AG10803 (cell line): Measurements from ENCODE around the gene NEMP2.
A peak's percentile ranks its signal among the peaks of the same experiment; 100 is the strongest.
"Not testable (repeated sequence)": the region's sequence is repeated elsewhere in the genome, so short reads cannot be mapped to it uniquely, and the experiment has no call there.

ENCODE experiments used
- DNase-seq: peaks from one replicate; pipeline ENCODE4 v3.0.0; 2010; ENCODE audit warnings: low read depth
- H3K4me3 ChIP-seq: 2 replicates; pipeline ENCODE4 v1.5.1; 2011; ENCODE audit warnings: mild to moderate bottlenecking, low read length, control low read depth
- TF ChIP-seq, protein P1 (sequence below): conservative IDR thresholded peaks from 2 replicates; pipeline ENCODE4 v1.5.1; 2011; ENCODE audit warnings: mild to moderate bottlenecking, low read length, control low read depth, inconsistent platforms

NEMP2 gene

DNA sequence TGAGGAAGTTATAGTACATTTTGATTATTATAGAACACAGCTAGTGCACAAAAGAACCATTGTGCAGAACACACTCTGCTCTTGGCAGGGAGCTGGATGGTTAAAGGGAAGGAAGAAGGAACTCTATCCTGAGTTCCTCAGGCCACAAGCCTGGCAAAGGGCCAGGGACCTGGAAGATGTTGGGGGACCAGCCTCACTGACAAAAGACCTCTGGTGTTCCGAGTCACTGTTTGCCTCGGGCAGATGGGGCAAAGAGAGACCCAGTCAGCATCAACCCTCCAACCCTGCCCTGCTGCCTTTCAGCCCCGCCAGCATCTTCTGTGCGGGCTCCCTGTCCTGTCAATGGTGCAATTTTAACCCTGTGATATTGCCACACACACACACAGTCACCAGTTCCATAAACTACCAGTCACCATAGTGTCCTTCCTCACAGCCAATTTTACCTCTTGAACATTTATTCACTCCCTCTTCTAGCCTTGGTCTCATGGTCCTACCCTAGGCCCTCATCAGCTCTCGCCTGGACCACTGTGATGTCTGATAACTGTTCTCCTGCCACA lies 21.9 kb downstream of the NEMP2 start:
- H3K4me3 ChIP-seq, result no peak overlapping the region
- DNase-seq, result no peak
- TF ChIP-seq, protein P1, sequence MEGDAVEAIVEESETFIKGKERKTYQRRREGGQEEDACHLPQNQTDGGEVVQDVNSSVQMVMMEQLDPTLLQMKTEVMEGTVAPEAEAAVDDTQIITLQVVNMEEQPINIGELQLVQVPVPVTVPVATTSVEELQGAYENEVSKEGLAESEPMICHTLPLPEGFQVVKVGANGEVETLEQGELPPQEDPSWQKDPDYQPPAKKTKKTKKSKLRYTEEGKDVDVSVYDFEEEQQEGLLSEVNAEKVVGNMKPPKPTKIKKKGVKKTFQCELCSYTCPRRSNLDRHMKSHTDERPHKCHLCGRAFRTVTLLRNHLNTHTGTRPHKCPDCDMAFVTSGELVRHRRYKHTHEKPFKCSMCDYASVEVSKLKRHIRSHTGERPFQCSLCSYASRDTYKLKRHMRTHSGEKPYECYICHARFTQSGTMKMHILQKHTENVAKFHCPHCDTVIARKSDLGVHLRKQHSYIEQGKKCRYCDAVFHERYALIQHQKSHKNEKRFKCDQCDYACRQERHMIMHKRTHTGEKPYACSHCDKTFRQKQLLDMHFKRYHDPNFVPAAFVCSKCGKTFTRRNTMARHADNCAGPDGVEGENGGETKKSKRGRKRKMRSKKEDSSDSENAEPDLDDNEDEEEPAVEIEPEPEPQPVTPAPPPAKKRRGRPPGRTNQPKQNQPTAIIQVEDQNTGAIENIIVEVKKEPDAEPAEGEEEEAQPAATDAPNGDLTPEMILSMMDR, result no peak

DNA sequence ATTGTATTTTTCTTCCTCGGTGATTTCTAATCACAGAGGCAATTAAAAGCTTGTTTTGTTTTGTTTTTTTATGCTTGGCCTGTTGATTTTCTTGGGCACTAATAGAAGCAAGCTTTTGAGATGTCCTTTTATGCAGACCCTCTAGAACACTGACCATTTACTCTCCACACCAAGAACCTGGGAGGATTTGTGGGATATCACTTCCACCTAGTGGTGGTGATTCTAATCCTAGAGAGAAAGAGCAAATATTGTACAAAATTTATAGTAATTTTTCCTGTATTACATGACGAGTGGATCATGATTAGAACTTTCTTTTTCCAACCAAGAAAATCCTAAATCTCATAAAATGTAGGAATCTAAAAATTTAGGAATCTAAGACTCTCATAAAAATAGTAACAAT lies 23.4 kb downstream of the NEMP2 start:
- peak; percentile 37 for DNase-seq
- TF ChIP-seq, protein P1, result peak; percentile 69
- H3K4me3 ChIP-seq, result no peak overlapping the region

DNA sequence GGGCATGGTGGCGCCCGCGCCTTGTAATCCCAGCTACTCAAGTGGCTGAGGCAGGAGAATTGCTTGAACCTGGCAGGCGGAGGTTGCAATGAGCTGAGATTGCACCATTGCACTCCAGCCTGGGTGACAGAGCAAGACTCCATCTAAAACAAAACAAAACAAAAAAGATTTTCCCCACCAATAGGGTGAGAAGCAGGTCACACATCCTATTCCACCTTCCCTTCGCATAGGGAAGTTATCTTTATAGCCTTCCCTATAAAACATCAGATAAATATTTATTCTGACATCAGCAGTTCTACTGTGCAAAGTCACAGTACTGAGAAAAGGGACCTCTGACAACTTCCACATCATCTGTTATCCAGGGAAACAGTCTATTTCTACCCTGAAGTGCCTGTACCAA lies 24.6 kb downstream of the NEMP2 start:
- DNase-seq, H3K4me3 ChIP-seq: not testable (repeated sequence)

DNA sequence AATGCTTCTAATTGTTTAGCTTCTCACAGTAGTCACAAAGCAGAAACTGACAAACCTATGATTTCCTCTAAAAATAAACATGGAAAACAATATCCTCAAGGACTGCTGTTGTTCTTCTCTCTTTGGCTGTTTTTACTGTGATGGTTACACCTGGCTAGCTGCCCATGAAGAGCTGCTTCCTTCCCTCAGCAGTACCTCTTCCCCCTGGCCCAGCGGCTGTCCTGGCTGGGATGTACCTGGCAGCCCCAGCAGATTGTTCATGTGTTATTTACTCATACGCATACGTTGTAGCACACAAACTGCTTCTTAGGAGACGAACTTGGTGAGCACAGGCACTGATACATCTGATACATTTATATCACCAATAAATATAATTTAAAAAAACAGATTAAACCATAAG lies 27.4 kb downstream of the NEMP2 start:
- DNase-seq, result no peak
- TF ChIP-seq, protein P1, result no peak
- no peak overlapping the region for H3K4me3 ChIP-seq

DNA sequence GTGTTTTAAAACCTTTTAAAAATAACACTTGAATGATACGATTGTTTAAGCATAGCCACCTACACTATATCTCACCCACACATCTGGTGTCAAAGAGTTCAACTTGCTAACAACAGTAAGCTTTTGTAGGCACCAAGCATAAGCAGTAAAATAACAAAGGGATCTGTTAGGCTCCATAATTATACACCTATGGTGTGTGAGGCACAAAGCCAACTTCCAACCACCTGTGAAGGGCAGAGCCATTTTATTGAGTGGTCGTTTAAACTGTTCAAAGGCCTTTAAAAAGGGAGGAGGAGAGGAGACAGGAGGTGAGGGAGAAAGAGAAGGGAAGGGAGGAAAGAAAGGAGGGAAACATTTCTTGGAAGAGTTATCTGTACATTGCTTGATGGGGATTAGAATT lies 27.9 kb downstream of the NEMP2 start:
- no peak overlapping the region for H3K4me3 ChIP-seq
- TF ChIP-seq, protein P1, result no peak
- no peak for DNase-seq

DNA sequence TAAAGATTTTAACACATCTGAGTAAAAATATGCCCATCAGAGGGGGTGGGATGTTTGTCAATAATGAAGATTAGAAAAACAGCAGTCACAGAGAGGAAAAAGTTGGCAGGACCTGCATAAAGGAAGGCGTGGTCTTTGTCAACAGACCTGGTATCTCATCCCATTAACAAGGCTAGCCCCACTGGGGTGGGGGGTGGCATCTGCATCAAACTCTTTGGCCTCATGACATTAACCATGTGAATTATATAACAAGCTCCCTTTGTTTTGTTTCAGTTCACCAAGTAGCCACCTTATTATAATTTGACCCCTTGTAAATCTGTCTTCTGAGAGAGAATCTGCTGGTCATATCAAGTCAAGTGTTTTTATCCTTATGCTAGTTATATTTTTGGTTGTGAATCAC lies 28.8 kb downstream of the NEMP2 start:
- H3K4me3 ChIP-seq, result no peak overlapping the region
- no peak for DNase-seq
- TF ChIP-seq, protein P1, result no peak

DNA sequence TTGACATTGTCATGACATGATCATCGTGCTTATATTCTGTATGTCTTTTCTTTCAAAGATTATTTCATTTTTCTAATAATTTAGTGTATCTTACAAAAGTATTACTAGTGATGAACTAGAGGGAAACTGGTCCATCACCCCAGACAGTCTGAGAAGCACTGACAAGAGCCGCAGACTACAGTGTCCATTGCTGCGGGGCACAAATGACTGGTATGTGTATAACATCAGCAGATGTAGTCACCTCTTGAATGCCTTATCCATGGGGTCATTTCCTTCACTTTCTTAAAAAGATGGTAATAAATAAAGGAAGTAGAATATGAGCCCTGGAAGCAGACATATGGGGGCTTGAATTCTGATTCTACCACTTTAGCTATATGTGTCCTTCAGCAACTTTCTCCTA lies 29.6 kb downstream of the NEMP2 start:
- no peak overlapping the region for H3K4me3 ChIP-seq
- TF ChIP-seq, protein P1, result no peak
- DNase-seq, result no peak

DNA sequence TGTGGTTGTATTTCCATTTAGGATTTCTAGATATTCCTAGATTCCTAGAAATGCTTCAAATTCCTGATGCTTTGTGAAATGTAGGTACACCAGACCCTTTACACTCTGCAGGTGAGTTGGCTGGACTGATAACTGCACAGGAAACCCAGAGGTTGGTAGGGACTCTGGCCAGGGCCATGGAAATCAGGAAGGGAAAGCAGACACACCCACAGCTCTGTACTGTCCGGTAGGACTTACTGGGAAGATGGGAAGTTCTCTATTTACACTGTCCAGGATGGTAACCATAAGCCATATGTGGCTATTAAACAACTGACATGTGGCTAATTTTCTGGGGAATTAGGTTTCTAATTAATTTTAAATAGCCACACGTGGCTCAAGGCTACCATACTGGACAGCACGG lies 31.4 kb downstream of the NEMP2 start:
- TF ChIP-seq, protein P1, result no peak
- no peak for DNase-seq

More for the DNA sequence above, 31.4 kb downstream of the NEMP2 start:
- H3K4me3 ChIP-seq, result no peak overlapping the region
